ENCODE measurements around the gene EDNRB.
"Not testable (repeated sequence)": the region's sequence is repeated elsewhere in the genome, so short reads cannot be mapped to it uniquely, and the experiment has no call there.

Gene EDNRB

GRCh38 chr13:77894743-77895142 lies 23.9 kb downstream of the EDNRB start:
- no peak for DNase-seq

GRCh38 chr13:77893066-77893465 lies 25.6 kb downstream of the EDNRB start:
- DNase-seq: no peak

- no peak for DNase-seq
Observed at GRCh38 chr13:77892491-77892890, 26.1 kb downstream of the EDNRB start.

GRCh38 chr13:77891486-77891885 lies 27.1 kb downstream of the EDNRB start:
- DNase-seq: no peak

GRCh38 chr13:77891041-77891440 lies 27.6 kb downstream of the EDNRB start:
- no peak for DNase-seq

- DNase-seq: no peak
Observed at GRCh38 chr13:77883328-77883727, 35.3 kb downstream of the EDNRB start.

GRCh38 chr13:77878190-77878589 lies 40.4 kb downstream of the EDNRB start:
- no peak for DNase-seq

GRCh38 chr13:77876176-77876575 lies 42.5 kb downstream of the EDNRB start:
- DNase-seq: no peak

GRCh38 chr13:77874406-77874805 lies 44.2 kb downstream of the EDNRB start:
- no peak for DNase-seq

GRCh38 chr13:77872995-77873394 lies 45.6 kb downstream of the EDNRB start:
- no peak for DNase-seq

- no peak for DNase-seq
Observed at GRCh38 chr13:77871596-77871995, 47.0 kb downstream of the EDNRB start.

- no peak for DNase-seq
Observed at GRCh38 chr13:77868717-77869116, 49.9 kb downstream of the EDNRB start.

- DNase-seq: no peak
Observed at GRCh38 chr13:77866971-77867370, 51.7 kb downstream of the EDNRB start.

GRCh38 chr13:77865622-77866021 lies 53.0 kb downstream of the EDNRB start:
- no peak for DNase-seq

GRCh38 chr13:77863144-77863543 lies 55.5 kb downstream of the EDNRB start:
- DNase-seq: no peak

- DNase-seq: no peak
Observed at GRCh38 chr13:77861741-77862140, 56.9 kb downstream of the EDNRB start.

- no peak for DNase-seq
Observed at GRCh38 chr13:77860507-77860981, 58.1 kb downstream of the EDNRB start.

- DNase-seq: no peak
Observed at GRCh38 chr13:77859450-77859849, 59.2 kb downstream of the EDNRB start.

GRCh38 chr13:77857531-77858209 lies 61.0 kb downstream of the EDNRB start:
- no peak for DNase-seq

GRCh38 chr13:77853703-77854102 lies 64.9 kb downstream of the EDNRB start:
- DNase-seq: no peak

GRCh38 chr13:77848050-77848449 lies 70.6 kb downstream of the EDNRB start:
- DNase-seq: not testable (repeated sequence)

GRCh38 chr13:77846173-77846572 lies 72.5 kb downstream of the EDNRB start:
- DNase-seq: no peak

All from NCI-H526 (cell line).